K562 (cell line): ENCODE results near the gene PIGQ. TPM values are rescaled to one million over a fixed set of nuclear protein-coding genes. Genes with fewer than 3 reads are reported as not detected.

ENCODE experiments used
- ATAC-seq: fragments of 200-7000 bp; cut with Tn5 transposase; 3 replicates; pipeline ENCODE4 v1.9.1; 2020; ENCODE audit warnings: moderate library complexity
- BruUV-seq: library from RNA; stranded (reverse); fragments of 400-500 nt; replicated peaks from 2 replicates; lab custom pipeline; 2021; lab: Mats Ljungman, UMichigan
- CTCF ChIA-PET: fragments of 300-600 bp; formaldehyde crosslinking; extraction: SDS; loops from one replicate; lab custom pipeline; 2021; ENCODE audit warnings: low intra/inter-chr PET ratio; lab: Yijun Ruan, JAX
- POLR2A ChIA-PET: fragments of 300-600, 350-650 bp; sonication (Branson Sonifier 250); formaldehyde crosslinking; extraction: SDS; loops from one replicate; lab custom pipeline; 2021; ENCODE audit warnings: antibody characterized with exemption, inconsistent platforms; lab: Yijun Ruan, JAX
- DNase-seq, 4 experiments: peaks; one replicate each; pipeline versions ENCODE4 v3.0.0 to v3.0.0-alpha.2; 2011 to 2018; ENCODE audit warnings: low spot score in 3 of 4, mixed read lengths in 3 of 4; ENCODE audit errors: extremely low read depth in 1 of 4
- FAIRE-seq: peaks from 2 replicates; lab custom pipeline; 2011; peaks lifted over from hg19 to GRCh38; lab: Jason Lieb, UNC
- H2AFZ ChIP-seq: 2 replicates; pipeline ENCODE4 v1.6.0; 2011; ENCODE audit warnings: low read depth, low read length, control low read depth, inconsistent platforms
- H3K27ac ChIP-seq: fragments of 200-600 bp; 3 replicates; pipeline ENCODE4 v1.8.0; 2011; ENCODE audit warnings: low read depth, mild to moderate bottlenecking, control low read depth, inconsistent platforms, low read length, moderate library complexity, mixed read lengths; ENCODE audit errors: extremely low read depth
- H3K27me3 ChIP-seq, 2 experiments: fragments of 300-600 bp in 1 of 2; 2 replicates in 1 of 2; 3 replicates in 1 of 2; pipeline versions ENCODE4 v1.6.0 to v1.8.0; 2011; ENCODE audit warnings: inconsistent platforms in 2 of 2, low read length in 2 of 2, mild to moderate bottlenecking in 1 of 2, mixed read lengths in 1 of 2, moderate library complexity in 1 of 2; ENCODE audit not compliant: control insufficient read depth in 2 of 2, insufficient read depth in 2 of 2
- H3K36me3 ChIP-seq: fragments of 300-600 bp; 3 replicates; pipeline ENCODE4 v1.8.0; 2011; ENCODE audit warnings: mild to moderate bottlenecking, low read length, inconsistent platforms; ENCODE audit not compliant: control insufficient read depth, insufficient read depth
- H3K4me1 ChIP-seq, 2 experiments: fragments of 200-600 bp in 1 of 2; replicated peaks in 1 of 2; 2 replicates in 1 of 2; 3 replicates in 1 of 2; pipeline versions ENCODE4 v1.5.1 to v1.8.0; 2011; ENCODE audit warnings: inconsistent platforms in 2 of 2, low read length in 2 of 2, mild to moderate bottlenecking in 1 of 2, mixed read lengths in 1 of 2, moderate library complexity in 1 of 2; ENCODE audit not compliant: control insufficient read depth in 2 of 2, insufficient read depth in 2 of 2
- H3K4me2 ChIP-seq: 2 replicates; pipeline ENCODE4 v1.6.1; 2011; ENCODE audit warnings: low read length, control low read depth, inconsistent platforms, mixed read lengths; ENCODE audit not compliant: insufficient read depth
- H3K4me3 ChIP-seq: fragments of 200-600 bp; sonication (generic), shearing (Covaris generic); 2 replicates; pipeline ENCODE4 v1.5.1; 2016; ENCODE audit warnings: control low read depth, inconsistent platforms
- H3K79me2 ChIP-seq: fragments of 200-600 bp; 3 replicates; pipeline ENCODE4 v1.8.0; 2011; ENCODE audit warnings: low read length, inconsistent platforms; ENCODE audit not compliant: control insufficient read depth, insufficient read depth
- H3K9ac ChIP-seq, 2 experiments: 2 replicates each; pipeline versions ENCODE4 v1.6.0 to v1.6.1; 2011; ENCODE audit warnings: low read depth in 2 of 2, low read length in 2 of 2, control low read depth in 1 of 2, inconsistent platforms in 1 of 2, mild to moderate bottlenecking in 1 of 2, mixed read lengths in 1 of 2; ENCODE audit not compliant: insufficient read depth in 1 of 2
- H3K9me1 ChIP-seq: one replicate; pipeline ENCODE4 v1.6.0; 2011; ENCODE audit warnings: inconsistent platforms, mild to moderate bottlenecking, low read length, moderate library complexity; ENCODE audit not compliant: control insufficient read depth, insufficient read depth
- H3K9me3 ChIP-seq: replicated peaks from 2 replicates; pipeline ENCODE4 v1.5.1; 2011; ENCODE audit warnings: low read depth, low read length, inconsistent platforms; ENCODE audit not compliant: control insufficient read depth, insufficient read depth
- H4K20me1 ChIP-seq: replicated peaks from 2 replicates; pipeline ENCODE4 v1.6.1; 2011; ENCODE audit warnings: low read length, inconsistent platforms, mixed read lengths; ENCODE audit not compliant: control insufficient read depth, insufficient read depth
- ATF1 ChIP-seq, 2 experiments: fragments of 450-650 bp in 1 of 2; IDR thresholded peaks; 2 replicates each; pipeline ENCODE4 v1.6.1; 2016; ENCODE audit warnings: missing compliant biosample characterization in 1 of 2, missing genetic modification characterization in 1 of 2
- GTF2E2 ChIP-seq: fragments of 200-800 bp; sonication (Bioruptor generic); IDR thresholded peaks from 2 replicates; pipeline ENCODE4 v1.6.1; 2016; ENCODE audit warnings: missing genetic modification characterization, missing compliant biosample characterization
- MCM2 ChIP-seq: fragments of 450-650 bp; IDR thresholded peaks from 2 replicates; pipeline ENCODE4 v1.6.1; 2017; ENCODE audit warnings: low read depth, mild to moderate bottlenecking
- RERE ChIP-seq: sonication (generic); formaldehyde crosslinking; IDR thresholded peaks from 2 replicates; pipeline ENCODE4 v1.8.0; 2023; ENCODE audit warnings: missing genetic modification reagents, mild to moderate bottlenecking, borderline replicate concordance
- SRSF3 ChIP-seq: fragments of 200-400 bp; formaldehyde crosslinking; IDR thresholded peaks from 2 replicates; pipeline ENCODE4 v1.6.1; 2016; ENCODE audit warnings: mild to moderate bottlenecking, low read length, moderate library complexity; ENCODE audit not compliant: insufficient read depth
- WGBS: fragments of 100-300 bp; shearing (Covaris generic); methylation state at CpG from one replicate; pipeline ENCODE4 v1.1.6; 2016; ENCODE audit warnings: low coverage, mixed read lengths; ENCODE audit not compliant: insufficient coverage; ENCODE audit errors: missing lambda C conversion rate; 5-methylcytosine and 5-hydroxymethylcytosine counted together
- in situ Hi-C: fragments of 300-500 bp; cut with MboI; formaldehyde crosslinking; loops from 4 replicates; pipeline ENCODE4 v1.15.0; 2018; ENCODE audit warnings: inconsistent platforms, mixed read lengths
- intact Hi-C: fragments of 100-400 bp; cut with micrococcal nuclease; formaldehyde crosslinking; loops from 2 replicates; pipeline ENCODE4 v1.14.2; 2022
- polyA plus RNA-seq, 8 experiments: library from polyadenylated mRNA; depleted of rRNA in 4 of 8; stranded (reverse) in 5 of 8; unstranded in 3 of 8; fragments of >200 nt; fragmentation: Nextera tagmentation in 2 of 8; fragmentation: Illumina TruSeq in 1 of 8; extraction: Ambion mirVana in 2 of 8; extraction: Trizol in 1 of 8; gene quantifications; 2 replicates each; pipeline versions ENCODE4 v1.2.1 to v1.2.3, GENCODE V29; 2011 to 2014; ENCODE audit warnings: inconsistent platforms in 1 of 8, missing spikeins in 1 of 8
- total RNA-seq, 7 experiments: library from RNA; depleted of rRNA in 6 of 7; stranded (reverse); fragments of >200 nt in 6 of 7; fragmentation: Illumina TruSeq in 2 of 7; extraction: Trizol in 2 of 7; gene quantifications; 2 replicates each; pipeline versions ENCODE4 v1.2.1 to v1.2.3, GENCODE V29; 2011 to 2021; ENCODE audit warnings: low replicate concordance in 1 of 7
- TF ChIP-seq, protein P1 (sequence below): fragments of 450-650 bp; formaldehyde crosslinking; IDR thresholded peaks from 2 replicates; pipeline ENCODE4 v1.4.0; 2020; ENCODE audit warnings: mild to moderate bottlenecking

Gene PIGQ
- total and polyA plus RNA-seq, 9 of the 15 experiments (the other 6 are each of a cell fraction or from before 2014, with no cell fraction given): 0.20 to 49.6 (median 11.7) TPM

DNA sequence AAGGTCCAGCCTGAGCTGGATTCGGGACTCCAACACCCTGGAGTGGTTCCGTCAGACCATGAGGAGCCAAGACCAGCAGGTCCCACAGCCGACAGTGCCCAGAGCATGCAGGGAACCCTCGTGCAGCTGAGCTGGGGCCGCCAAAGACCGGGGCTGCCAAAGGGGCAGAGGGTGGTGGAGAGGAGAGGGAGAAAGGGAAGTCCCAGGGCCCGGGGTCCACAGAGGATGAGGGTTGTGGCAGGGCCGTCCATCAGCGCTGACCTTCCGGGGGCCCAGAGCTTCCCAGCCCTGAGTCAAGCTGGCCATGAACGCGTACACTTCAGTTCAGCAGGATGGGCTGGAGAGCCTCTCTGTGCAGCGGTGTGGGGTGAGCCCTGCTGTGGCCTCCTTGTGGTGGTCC is 48.9 kb upstream of the PIGQ start:
- no peak overlapping the region for H3K27ac ChIP-seq
- in situ Hi-C loops: no loop called here
- no TSS peak for BruUV-seq
- TF ChIP-seq RERE (CRISPR knock-in tag) (no peak), GTF2E2 (tag) (no peak), SRSF3 (no peak), MCM2 (no peak), ATF1 (CRISPR knock-in tag; IDR thresholded peaks at IDR 0.05) (no peak), ATF1 (tag; IDR thresholded peaks at IDR 0.05) (no peak)
- TF ChIP-seq, protein P1, sequence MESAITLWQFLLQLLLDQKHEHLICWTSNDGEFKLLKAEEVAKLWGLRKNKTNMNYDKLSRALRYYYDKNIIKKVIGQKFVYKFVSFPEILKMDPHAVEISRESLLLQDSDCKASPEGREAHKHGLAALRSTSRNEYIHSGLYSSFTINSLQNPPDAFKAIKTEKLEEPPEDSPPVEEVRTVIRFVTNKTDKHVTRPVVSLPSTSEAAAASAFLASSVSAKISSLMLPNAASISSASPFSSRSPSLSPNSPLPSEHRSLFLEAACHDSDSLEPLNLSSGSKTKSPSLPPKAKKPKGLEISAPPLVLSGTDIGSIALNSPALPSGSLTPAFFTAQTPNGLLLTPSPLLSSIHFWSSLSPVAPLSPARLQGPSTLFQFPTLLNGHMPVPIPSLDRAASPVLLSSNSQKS (CRISPR knock-in tag): no peak

More for the DNA sequence above, 48.9 kb upstream of the PIGQ start:
- Histone ChIP-seq H3K4me1 (peaks cover 10 to 69% of the 10 kb centered on the region in 2 experiments; a peak in 4 of 5 replicates), H3K9me3 (no peaks in the 10 kb centered on the region), H3K79me2 (peaks cover 11% of the 10 kb centered on the region), H4K20me1 (no peaks in the 10 kb centered on the region; the same call in 1 of the 2 replicates), H3K9ac (no peak overlapping the region), H3K4me3 (no peak overlapping the region), H3K36me3 (peaks cover 11% of the 10 kb centered on the region; the same call in 2 of the 3 replicates), H3K9me1 (no peaks in the 10 kb centered on the region), H2AFZ (no peak overlapping the region), H3K4me2 (no peak overlapping the region), H3K27me3 (no peaks in the 10 kb centered on the region)
- no peak for FAIRE-seq
- no peak for DNase-seq
- intact Hi-C loops: no loop called here
- no peak for ATAC-seq
- 84% methylated on average over 8 of the region's 13 CpGs for WGBS
- POLR2A ChIA-PET: interaction anchor here (1.4 to 3.0 kb wide), 2 partner anchors 19 to 22 kb away, joined by 4 to 9 read pairs; no protein-coding TSS in a partner anchor
- CTCF ChIA-PET: no interaction called here
